Measurements from ENCODE around the gene NAP1L4. TPM values are rescaled to one million over a fixed set of nuclear protein-coding genes. Genes with fewer than 3 reads are reported as not detected.

NAP1L4 gene
- total RNA-seq, 1 experiment from 2014 or later = 140 TPM

DNA sequence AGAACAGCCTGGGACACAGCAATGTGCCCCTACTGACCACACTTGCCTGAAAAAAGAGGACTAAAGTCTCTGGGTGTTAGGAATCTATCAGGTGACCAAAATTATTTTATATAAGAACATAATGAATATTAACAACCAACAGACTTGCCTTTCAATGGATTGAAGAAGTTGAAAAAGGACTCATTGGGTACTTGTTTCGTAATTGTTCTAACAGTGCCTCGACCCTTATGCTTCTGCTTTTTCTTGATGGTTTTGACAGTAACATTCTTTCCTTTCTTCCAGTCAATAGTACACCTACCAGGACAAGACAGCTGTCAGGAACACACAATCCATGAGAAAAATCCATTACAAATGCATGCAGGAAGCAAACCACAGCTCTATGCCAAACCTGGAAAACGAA, 33.9 kb downstream of the NAP1L4 start:
- peaks cover 82% of the 10 kb centered on the region for H3K36me3 Mint-ChIP-seq (ENCODE audit: insufficient read depth, unreplicated experiment)
- DNase-seq = no peak
- TF ChIP-seq, protein P1, sequence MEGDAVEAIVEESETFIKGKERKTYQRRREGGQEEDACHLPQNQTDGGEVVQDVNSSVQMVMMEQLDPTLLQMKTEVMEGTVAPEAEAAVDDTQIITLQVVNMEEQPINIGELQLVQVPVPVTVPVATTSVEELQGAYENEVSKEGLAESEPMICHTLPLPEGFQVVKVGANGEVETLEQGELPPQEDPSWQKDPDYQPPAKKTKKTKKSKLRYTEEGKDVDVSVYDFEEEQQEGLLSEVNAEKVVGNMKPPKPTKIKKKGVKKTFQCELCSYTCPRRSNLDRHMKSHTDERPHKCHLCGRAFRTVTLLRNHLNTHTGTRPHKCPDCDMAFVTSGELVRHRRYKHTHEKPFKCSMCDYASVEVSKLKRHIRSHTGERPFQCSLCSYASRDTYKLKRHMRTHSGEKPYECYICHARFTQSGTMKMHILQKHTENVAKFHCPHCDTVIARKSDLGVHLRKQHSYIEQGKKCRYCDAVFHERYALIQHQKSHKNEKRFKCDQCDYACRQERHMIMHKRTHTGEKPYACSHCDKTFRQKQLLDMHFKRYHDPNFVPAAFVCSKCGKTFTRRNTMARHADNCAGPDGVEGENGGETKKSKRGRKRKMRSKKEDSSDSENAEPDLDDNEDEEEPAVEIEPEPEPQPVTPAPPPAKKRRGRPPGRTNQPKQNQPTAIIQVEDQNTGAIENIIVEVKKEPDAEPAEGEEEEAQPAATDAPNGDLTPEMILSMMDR (IDR thresholded peaks at IDR 0.05; ENCODE audit: unreplicated experiment) = no peak
- H3K27ac Mint-ChIP-seq (ENCODE audit: unreplicated experiment) = no peak overlapping the region
- no TSS peak for BruUV-seq (replicated peaks)
- H3K4me1 Mint-ChIP-seq (ENCODE audit: low read depth, unreplicated experiment) = no peaks in the 10 kb centered on the region
- intact Hi-C loops (cut with micrococcal nuclease; ENCODE audit: unreplicated experiment) = no loop called here
- H3K9me3 Mint-ChIP-seq (ENCODE audit: low read depth, unreplicated experiment) = no peaks in the 10 kb centered on the region
- no peak overlapping the region for H3K4me3 Mint-ChIP-seq (ENCODE audit: low read depth, unreplicated experiment)
- CTCF ChIA-PET = no interaction called here
- no peaks in the 10 kb centered on the region for H3K27me3 Mint-ChIP-seq (ENCODE audit: unreplicated experiment)

DNA sequence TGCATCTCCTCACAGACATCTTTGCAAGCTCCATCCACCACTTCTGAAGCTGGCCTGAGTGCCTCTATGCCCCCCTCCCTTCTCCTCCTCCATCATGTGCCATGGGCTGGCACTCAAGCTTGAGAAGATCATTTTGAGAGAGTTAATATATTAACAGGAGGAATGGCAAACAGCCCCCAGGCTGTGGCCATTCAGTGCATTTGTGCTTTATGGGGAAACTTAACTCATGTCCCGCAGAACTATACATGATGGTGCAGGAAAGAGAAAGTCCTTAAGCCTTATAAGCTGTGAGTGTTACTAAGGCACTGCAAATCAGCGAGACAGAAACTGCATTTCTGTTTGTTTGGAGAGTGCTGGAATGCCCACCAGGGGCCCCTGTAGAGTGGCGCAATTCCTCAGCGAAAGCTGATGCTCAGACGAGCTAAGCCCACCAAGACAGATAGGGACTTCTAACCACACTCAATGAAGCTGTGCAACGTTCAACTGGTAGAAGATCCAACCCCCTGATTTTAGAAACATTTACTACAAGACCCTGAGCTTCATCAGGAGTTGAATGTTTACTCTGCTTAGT, 36.1 kb downstream of the NAP1L4 start:
- H3K9me3 Mint-ChIP-seq (ENCODE audit: low read depth, unreplicated experiment) = no peaks in the 10 kb centered on the region
- peaks cover 75% of the 10 kb centered on the region for H3K36me3 Mint-ChIP-seq (ENCODE audit: insufficient read depth, unreplicated experiment)
- no peak overlapping the region for H3K4me3 Mint-ChIP-seq (ENCODE audit: low read depth, unreplicated experiment)
- no peak for DNase-seq
- TF ChIP-seq, protein P1 (IDR thresholded peaks at IDR 0.05; ENCODE audit: unreplicated experiment) = no peak
- no peaks in the 10 kb centered on the region for H3K27me3 Mint-ChIP-seq (ENCODE audit: unreplicated experiment)
- intact Hi-C loops (cut with micrococcal nuclease; ENCODE audit: unreplicated experiment) = no loop called here
- peaks cover 12% of the 10 kb centered on the region for H3K4me1 Mint-ChIP-seq (ENCODE audit: low read depth, unreplicated experiment)
- no peak overlapping the region for H3K27ac Mint-ChIP-seq (ENCODE audit: unreplicated experiment)
- BruUV-seq (replicated peaks) = no TSS peak
- CTCF ChIA-PET = no interaction called here

DNA sequence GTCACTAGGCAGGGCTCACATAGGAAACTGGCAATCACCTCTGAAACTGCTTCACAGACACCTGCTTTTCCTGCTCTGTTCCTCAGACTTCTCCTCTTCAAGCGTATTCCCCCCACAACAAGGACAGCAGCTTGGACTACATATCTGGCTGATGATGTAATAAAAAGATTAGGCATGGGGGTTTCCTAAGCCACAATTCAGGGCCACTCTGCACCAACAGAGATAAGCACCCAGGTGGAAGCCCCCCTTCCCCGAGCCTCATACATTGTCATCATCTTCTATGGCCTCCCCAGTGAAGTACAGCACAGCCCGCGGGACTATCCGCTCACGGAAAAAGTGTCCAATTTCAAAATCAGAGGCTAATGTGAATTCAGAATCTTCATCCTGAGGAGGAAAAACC, 37.9 kb downstream of the NAP1L4 start:
- intact Hi-C loops (cut with micrococcal nuclease; ENCODE audit: unreplicated experiment) = no loop called here
- H3K36me3 Mint-ChIP-seq (ENCODE audit: insufficient read depth, unreplicated experiment) = peaks cover 71% of the 10 kb centered on the region

DNA sequence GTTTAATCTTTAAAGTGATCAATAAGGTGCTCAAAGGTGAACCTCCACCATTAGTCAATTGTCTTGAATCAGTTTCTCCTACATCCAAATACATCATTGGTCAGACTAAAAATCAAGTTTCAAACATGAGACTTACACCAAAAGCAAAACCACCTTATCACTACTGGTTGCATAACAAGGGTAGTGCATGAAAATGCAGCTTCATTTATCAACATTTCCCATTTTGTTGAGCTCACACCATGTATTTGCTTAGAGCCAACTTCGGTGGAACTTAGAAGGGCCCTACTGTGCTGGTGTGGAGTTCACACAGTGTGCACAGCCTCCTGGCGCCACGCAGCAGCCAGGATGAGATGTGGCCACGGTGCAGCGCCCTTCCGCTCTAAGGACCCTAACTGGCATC, 39.8 kb downstream of the NAP1L4 start:
- TF ChIP-seq, protein P1 (IDR thresholded peaks at IDR 0.05; ENCODE audit: unreplicated experiment) = no peak
- H3K36me3 Mint-ChIP-seq (ENCODE audit: insufficient read depth, unreplicated experiment) = peaks cover 71% of the 10 kb centered on the region
- intact Hi-C loops (cut with micrococcal nuclease; ENCODE audit: unreplicated experiment) = no loop called here
- no peak for DNase-seq
- BruUV-seq (replicated peaks) = no TSS peak
- no peaks in the 10 kb centered on the region for H3K9me3 Mint-ChIP-seq (ENCODE audit: low read depth, unreplicated experiment)
- no peaks in the 10 kb centered on the region for H3K27me3 Mint-ChIP-seq (ENCODE audit: unreplicated experiment)
- no peak overlapping the region for H3K4me3 Mint-ChIP-seq (ENCODE audit: low read depth, unreplicated experiment)
- no peak overlapping the region for H3K27ac Mint-ChIP-seq (ENCODE audit: unreplicated experiment)
- peaks cover 35% of the 10 kb centered on the region for H3K4me1 Mint-ChIP-seq (ENCODE audit: low read depth, unreplicated experiment)
- CTCF ChIA-PET = no interaction called here

More for the DNA sequence above, 37.9 kb downstream of the NAP1L4 start:
- BruUV-seq (replicated peaks) = no TSS peak
- DNase-seq = no peak
- no peak overlapping the region for H3K27ac Mint-ChIP-seq (ENCODE audit: unreplicated experiment)
- no peaks in the 10 kb centered on the region for H3K9me3 Mint-ChIP-seq (ENCODE audit: low read depth, unreplicated experiment)
- H3K4me3 Mint-ChIP-seq (ENCODE audit: low read depth, unreplicated experiment) = no peak overlapping the region
- peaks cover 27% of the 10 kb centered on the region for H3K4me1 Mint-ChIP-seq (ENCODE audit: low read depth, unreplicated experiment)
- TF ChIP-seq, protein P1 (IDR thresholded peaks at IDR 0.05; ENCODE audit: unreplicated experiment) = no peak
- CTCF ChIA-PET = interaction anchor here (1.9 kb wide), 1 partner anchor 14 kb away, joined by 4 read pairs; no protein-coding TSS in a partner anchor
- H3K27me3 Mint-ChIP-seq (ENCODE audit: unreplicated experiment) = no peaks in the 10 kb centered on the region

All from Calu3 (cell line).